Measurements from ENCODE around the gene CHSY1.

DNA sequence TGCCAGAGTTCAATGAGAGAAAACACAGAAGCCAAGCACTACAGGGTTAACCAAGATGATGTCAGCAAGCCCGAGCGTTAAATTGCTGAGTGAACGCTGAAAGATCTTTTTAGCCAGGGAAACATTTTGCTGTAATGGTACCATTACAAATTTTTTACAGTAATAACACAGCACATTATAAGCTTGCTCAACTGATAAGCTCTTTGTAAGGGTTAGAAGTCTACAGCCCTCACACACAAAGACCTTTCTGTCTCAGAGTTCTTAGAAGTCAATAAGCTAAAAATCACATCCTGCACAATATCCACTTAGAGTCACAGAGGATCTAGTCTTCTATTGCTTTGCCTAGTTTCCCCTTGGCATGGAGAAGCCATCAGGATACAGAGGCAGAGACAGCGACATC lies 29.9 kb downstream of the CHSY1 start:
- TF ChIP-seq GATA3 (IDR thresholded peaks at IDR 0.05; ENCODE audit: low read depth, low read length) = no peak
- TF ChIP-seq GATA2 (IDR thresholded peaks at IDR 0.05; ENCODE audit: low read depth, low read length) = no peak

Measured in SH-SY5Y (cell line).